Measurements from ENCODE around the gene USP40.
"Not testable (repeated sequence)": the region's sequence is repeated elsewhere in the genome, so short reads cannot be mapped to it uniquely, and the experiment has no call there.

Gene USP40

GRCh38 chr2:233600386-233600785 lies 33.8 kb upstream of the USP40 start:
- Mint-ChIP-seq H3K27ac (no peak overlapping the region), H3K4me3 (no peak overlapping the region), H3K4me1 (no peaks in the 10 kb centered on the region), H3K27me3 (ENCODE audit: low read depth, poor library complexity) (peaks cover 27% of the 10 kb centered on the region), H3K9me3 (peaks cover 21% of the 10 kb centered on the region), H3K36me3 (ENCODE audit: low read depth) (no peaks in the 10 kb centered on the region)
- TF ChIP-seq CTCF (IDR thresholded peaks at IDR 0.05), result no peak
- DNase-seq, result no peak

GRCh38 chr2:233598952-233599351 lies 32.4 kb upstream of the USP40 start:
- Mint-ChIP-seq H3K27ac (no peak overlapping the region), H3K4me3 (no peak overlapping the region), H3K9me3 (peaks cover 24% of the 10 kb centered on the region), H3K4me1 (no peaks in the 10 kb centered on the region), H3K27me3 (ENCODE audit: low read depth, poor library complexity) (peaks cover 24% of the 10 kb centered on the region), H3K36me3 (ENCODE audit: low read depth) (no peaks in the 10 kb centered on the region)
- TF ChIP-seq CTCF (IDR thresholded peaks at IDR 0.05), result no peak
- DNase-seq, result no peak

GRCh38 chr2:233597522-233597921 lies 30.9 kb upstream of the USP40 start:
- peaks cover 10% of the 10 kb centered on the region for H3K9me3 Mint-ChIP-seq
- H3K27me3 Mint-ChIP-seq (ENCODE audit: low read depth, poor library complexity), result peaks cover 27% of the 10 kb centered on the region
- no peak overlapping the region for H3K27ac Mint-ChIP-seq
- no peak for DNase-seq
- H3K4me3 Mint-ChIP-seq, result no peak overlapping the region
- no peak for TF ChIP-seq CTCF (IDR thresholded peaks at IDR 0.05)
- no peaks in the 10 kb centered on the region for H3K36me3 Mint-ChIP-seq (ENCODE audit: low read depth)
- H3K4me1 Mint-ChIP-seq, result no peaks in the 10 kb centered on the region

GRCh38 chr2:233593201-233593600 lies 26.6 kb upstream of the USP40 start:
- no peak for TF ChIP-seq CTCF (IDR thresholded peaks at IDR 0.05)
- H3K4me1 Mint-ChIP-seq, result no peaks in the 10 kb centered on the region
- DNase-seq, result no peak
- H3K27me3 Mint-ChIP-seq (ENCODE audit: low read depth, poor library complexity), result peaks cover 9% of the 10 kb centered on the region
- H3K27ac Mint-ChIP-seq, result no peak overlapping the region
- peaks cover 5% of the 10 kb centered on the region for H3K9me3 Mint-ChIP-seq
- no peaks in the 10 kb centered on the region for H3K36me3 Mint-ChIP-seq (ENCODE audit: low read depth)
- no peak overlapping the region for H3K4me3 Mint-ChIP-seq

- DNase-seq; H3K9me3 Mint-ChIP-seq; H3K4me3 Mint-ChIP-seq; H3K27ac Mint-ChIP-seq; H3K4me1 Mint-ChIP-seq; H3K27me3 Mint-ChIP-seq (ENCODE audit: low read depth, poor library complexity); H3K36me3 Mint-ChIP-seq (ENCODE audit: low read depth): not testable (repeated sequence)
Measured at GRCh38 chr2:233592706-233593105, 26.1 kb upstream of the USP40 start.

- H3K27me3 Mint-ChIP-seq (ENCODE audit: low read depth, poor library complexity), result peaks cover 6% of the 10 kb centered on the region
- H3K9me3 Mint-ChIP-seq, result peaks cover 12% of the 10 kb centered on the region
- H3K4me3 Mint-ChIP-seq, result no peak overlapping the region
- DNase-seq, result no peak
- H3K36me3 Mint-ChIP-seq (ENCODE audit: low read depth), result peaks cover 9% of the 10 kb centered on the region
- H3K27ac Mint-ChIP-seq, result no peak overlapping the region
- TF ChIP-seq CTCF (IDR thresholded peaks at IDR 0.05), result no peak
- peaks cover 11% of the 10 kb centered on the region for H3K4me1 Mint-ChIP-seq
Measured at GRCh38 chr2:233588400-233588799, 21.8 kb upstream of the USP40 start.
